B cell (primary cell): Measurements from ENCODE around the gene TLX2. TPM values are rescaled to one million over a fixed set of nuclear protein-coding genes. Genes with fewer than 3 reads are reported as not detected.
A peak's percentile ranks its signal among the peaks of the same experiment; 100 is the strongest.

ENCODE experiments used
- ATAC-seq: fragments of 200-7000 bp; cut with Tn5 transposase; one replicate; pipeline ENCODE4 v1.10.0; 2021; ENCODE audit warnings: low read depth, mild to moderate bottlenecking, moderate number of reproducible peaks, moderate library complexity
- CTCF ChIA-PET: fragments of 350-600 bp; sonication (Branson Sonifier 250); formaldehyde crosslinking; loops from one replicate; lab custom pipeline; 2021; ENCODE audit warnings: antibody characterized with exemption, inconsistent platforms; lab: Charles Lee
- POLR2A ChIA-PET: fragments of 350-600 bp; sonication (Branson Sonifier 250); formaldehyde crosslinking; loops from one replicate; lab custom pipeline; 2021; ENCODE audit warnings: antibody characterized with exemption; lab: Charles Lee
- DNase-seq: peaks from one replicate; pipeline ENCODE4 v3.0.0; 2013
- H2AFZ ChIP-seq: 2 replicates; pipeline ENCODE4 v1.6.1; 2012; ENCODE audit warnings: mild to moderate bottlenecking, low read depth, low read length; ENCODE audit not compliant: insufficient read depth, poor library complexity, severe bottlenecking
- H3K27ac ChIP-seq, 2 donors: 1 replicate in 1 of 2; 2 replicates in 1 of 2; pipeline ENCODE4 v1.5.1; 2012 to 2013; ENCODE audit warnings: low read length in 2 of 2, mild to moderate bottlenecking in 2 of 2, moderate library complexity in 1 of 2
- H3K27me3 ChIP-seq, 4 experiments: fragments of 200-600 bp in 1 of 4; sonication (generic) in 1 of 4; replicated peaks in 1 of 4; 1 replicate in 2 of 4; 2 replicates in 2 of 4; pipeline versions ENCODE4 v1.6.1 to v1.7.0; 2013 to 2016; ENCODE audit warnings: low read length in 3 of 4, mild to moderate bottlenecking in 2 of 4, mixed read lengths in 1 of 4, moderate library complexity in 1 of 4; ENCODE audit not compliant: insufficient read depth in 4 of 4, control insufficient read depth in 3 of 4; ENCODE audit errors: control extremely low read depth in 1 of 4
- H3K36me3 ChIP-seq, 2 experiments: replicated peaks in 1 of 2; 1 replicate in 1 of 2; 2 replicates in 1 of 2; pipeline versions ENCODE4 v1.6.1 to v1.7.1; 2013; ENCODE audit warnings: low read length in 1 of 2; ENCODE audit not compliant: insufficient read depth in 2 of 2, control insufficient read depth in 1 of 2; ENCODE audit errors: control extremely low read depth in 1 of 2, extremely low read depth in 1 of 2
- H3K4me1 ChIP-seq, 2 donors: fragments of 200-600 bp in 1 of 2; sonication (generic) in 1 of 2; 1 replicate in 1 of 2; 2 replicates in 1 of 2; pipeline versions ENCODE4 v1.5.1 to v1.6.1; 2013 to 2017; ENCODE audit warnings: low read length in 2 of 2; ENCODE audit not compliant: control insufficient read depth in 2 of 2, insufficient read depth in 2 of 2
- H3K4me2 ChIP-seq: replicated peaks from 2 replicates; pipeline ENCODE3; 2012; ENCODE audit warnings: mild to moderate bottlenecking, low read depth, low read length; ENCODE audit not compliant: poor library complexity, severe bottlenecking
- H3K4me3 ChIP-seq, 5 experiments: fragments of 200-600 bp in 1 of 5; sonication (generic) in 1 of 5; 1 replicate in 3 of 5; 2 replicates in 2 of 5; pipeline versions ENCODE4 v1.5.1 to v1.7.0; 2011 to 2016; ENCODE audit warnings: low read length in 4 of 5, mild to moderate bottlenecking in 4 of 5, low read depth in 2 of 5, control low read depth in 1 of 5, moderate library complexity in 1 of 5; ENCODE audit not compliant: insufficient read depth in 1 of 5; ENCODE audit errors: control extremely low read depth in 1 of 5, extremely low read depth in 1 of 5
- H3K79me2 ChIP-seq: fragments of 200-600 bp; sonication (generic); one replicate; pipeline ENCODE4 v1.6.0; 2016; ENCODE audit warnings: low read length; ENCODE audit not compliant: control insufficient read depth, insufficient read depth
- H3K9ac ChIP-seq: fragments of 200-600 bp; sonication (generic); 2 replicates; pipeline ENCODE4 v1.6.1; 2017; ENCODE audit warnings: mild to moderate bottlenecking, low read length, moderate library complexity
- H3K9me3 ChIP-seq, 3 donors: one replicate each; pipeline versions ENCODE4 v1.6.1 to v1.7.1; 2013; ENCODE audit warnings: low read length in 2 of 3; ENCODE audit not compliant: control insufficient read depth in 2 of 3, insufficient read depth in 1 of 3; ENCODE audit errors: control extremely low read depth in 1 of 3
- H4K20me1 ChIP-seq: 2 replicates; pipeline ENCODE4 v1.6.0; 2012; ENCODE audit warnings: mild to moderate bottlenecking, low read length; ENCODE audit not compliant: insufficient read depth, control insufficient read depth, poor library complexity, severe bottlenecking
- H3K27ac Mint-ChIP-seq: one replicate; pipeline ENCODE4 v1.8.0; 2021; ENCODE audit warnings: mixed read lengths
- H3K27me3 Mint-ChIP-seq: one replicate; pipeline ENCODE4 v1.8.0; 2021; ENCODE audit warnings: mixed read lengths
- H3K4me1 Mint-ChIP-seq: one replicate; pipeline ENCODE4 v1.8.0; 2021; ENCODE audit warnings: mixed read lengths
- H3K4me3 Mint-ChIP-seq: one replicate; pipeline ENCODE4 v1.8.0; 2021; ENCODE audit warnings: mixed read lengths
- H3K9me3 Mint-ChIP-seq: one replicate; pipeline ENCODE4 v1.8.0; 2022; ENCODE audit warnings: mixed read lengths; ENCODE audit not compliant: insufficient read depth
- EZH2 ChIP-seq: IDR thresholded peaks from 2 replicates; pipeline ENCODE4 v1.6.1; 2012; ENCODE audit warnings: borderline replicate concordance, low read depth, mild to moderate bottlenecking, moderate library complexity, low read length; ENCODE audit not compliant: insufficient read depth, poor library complexity, severe bottlenecking
- WGBS: methylation state at CpG from one replicate; pipeline ENCODE4 v1.1.5; 2013; ENCODE audit warnings: missing lambda C conversion rate; ENCODE audit not compliant: insufficient coverage; 5-methylcytosine and 5-hydroxymethylcytosine counted together
- intact Hi-C: fragments of 100-400 bp; cut with micrococcal nuclease; formaldehyde crosslinking; loops from one replicate; pipeline ENCODE4 v1.10.0; 2022
- polyA plus RNA-seq: library from polyadenylated mRNA; depleted of rRNA; stranded (reverse); fragments of >200 nt; gene quantifications from 2 replicates; pipeline ENCODE4 v1.2.3, GENCODE V29; 2012
- total RNA-seq, 2 donors: library from RNA; stranded (reverse); fragments of 120-200 nt in 1 of 2; gene quantifications; 1 replicate in 1 of 2; 2 replicates in 1 of 2; pipeline versions ENCODE4 v1.2.3 to v1.2.4, GENCODE V29; 2013 to 2022
- TF ChIP-seq, protein P1 (sequence below): fragments of 200-600 bp; IDR thresholded peaks from one replicate; pipeline ENCODE4 v1.8.0; 2022; ENCODE audit warnings: antibody characterized with exemption, mild to moderate bottlenecking

Gene TLX2
- total and polyA plus RNA-seq, 2 donors (not counting 1 experiment from before 2014, with no cell fraction given), result 0.06 TPM; not detected in 1

DNA sequence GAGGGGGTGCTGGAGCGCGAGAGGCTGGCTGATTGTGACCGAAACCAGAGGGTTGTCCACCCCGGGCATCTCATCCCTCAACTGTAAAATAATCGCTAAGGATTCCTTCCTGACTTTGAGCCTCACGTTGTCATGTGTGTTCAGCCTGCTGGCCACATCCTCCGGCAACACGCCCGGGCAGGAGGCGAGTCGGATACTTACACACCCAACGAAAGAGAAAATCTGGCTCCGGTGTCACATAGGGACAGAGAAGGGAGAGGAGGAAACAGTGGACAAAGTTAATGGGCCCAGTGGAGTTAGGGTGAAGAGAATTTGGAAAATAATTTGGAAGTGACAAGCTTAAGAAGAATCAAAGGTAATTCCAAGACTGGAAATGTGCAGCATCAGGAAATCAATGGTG, 2.4 kb downstream of the TLX2 start:
- Histone ChIP-seq H3K27ac (no peak overlapping the region), H3K36me3 (no peaks in the 10 kb centered on the region), H3K27me3 (peaks cover 2 to 88% (median 68%) of the 10 kb centered on the region in 4 experiments), H3K4me3 (peak overlapping the region in 4 of 5 experiments; percentile 35 to 68 (median 54)), H3K9me3 (peaks cover 0 to 31% (median 1%) of the 10 kb centered on the region in 3 donors), H3K4me2 (peak overlapping the region; percentile 96), H3K9ac (peak overlapping the region; percentile 67), H3K4me1 (peaks cover 36 to 50% of the 10 kb centered on the region in 2 donors), H3K79me2 (no peaks in the 10 kb centered on the region), H2AFZ (peak overlapping the region; percentile 71), H4K20me1 (peaks cover 6% of the 10 kb centered on the region)
- WGBS, result 71% methylated on average over 13 of the region's 13 CpGs
- DNase-seq (no peak), ATAC-seq (no peak)
- Mint-ChIP-seq H3K4me3 (peak overlapping the region; percentile 86), H3K9me3 (no peaks in the 10 kb centered on the region), H3K4me1 (peaks cover 28% of the 10 kb centered on the region), H3K27ac (no peak overlapping the region), H3K27me3 (peaks cover 66% of the 10 kb centered on the region)
- CTCF ChIA-PET, result interaction anchor here (0.6 to 1.4 kb wide), 5 partner anchors 10 to 72 kb away, joined by 3 to 5 read pairs (median 4); partner anchors contain the start of genes AUP1, CCDC142, HTRA2 and PCGF1
- POLR2A ChIA-PET, result interaction anchor here (0.9 to 2.5 kb wide), 5 partner anchors 9 to 19 kb away, joined by 3 to 9 read pairs (median 4); partner anchors contain the start of genes LBX2 and PCGF1
- TF ChIP-seq EZH2, result no peak
- TF ChIP-seq, protein P1, sequence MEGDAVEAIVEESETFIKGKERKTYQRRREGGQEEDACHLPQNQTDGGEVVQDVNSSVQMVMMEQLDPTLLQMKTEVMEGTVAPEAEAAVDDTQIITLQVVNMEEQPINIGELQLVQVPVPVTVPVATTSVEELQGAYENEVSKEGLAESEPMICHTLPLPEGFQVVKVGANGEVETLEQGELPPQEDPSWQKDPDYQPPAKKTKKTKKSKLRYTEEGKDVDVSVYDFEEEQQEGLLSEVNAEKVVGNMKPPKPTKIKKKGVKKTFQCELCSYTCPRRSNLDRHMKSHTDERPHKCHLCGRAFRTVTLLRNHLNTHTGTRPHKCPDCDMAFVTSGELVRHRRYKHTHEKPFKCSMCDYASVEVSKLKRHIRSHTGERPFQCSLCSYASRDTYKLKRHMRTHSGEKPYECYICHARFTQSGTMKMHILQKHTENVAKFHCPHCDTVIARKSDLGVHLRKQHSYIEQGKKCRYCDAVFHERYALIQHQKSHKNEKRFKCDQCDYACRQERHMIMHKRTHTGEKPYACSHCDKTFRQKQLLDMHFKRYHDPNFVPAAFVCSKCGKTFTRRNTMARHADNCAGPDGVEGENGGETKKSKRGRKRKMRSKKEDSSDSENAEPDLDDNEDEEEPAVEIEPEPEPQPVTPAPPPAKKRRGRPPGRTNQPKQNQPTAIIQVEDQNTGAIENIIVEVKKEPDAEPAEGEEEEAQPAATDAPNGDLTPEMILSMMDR, result no peak
- intact Hi-C loops, result loop anchor here (1.0 kb wide), 1 partner anchor 9 kb away; the partner anchor contains the start of gene PCGF1

DNA sequence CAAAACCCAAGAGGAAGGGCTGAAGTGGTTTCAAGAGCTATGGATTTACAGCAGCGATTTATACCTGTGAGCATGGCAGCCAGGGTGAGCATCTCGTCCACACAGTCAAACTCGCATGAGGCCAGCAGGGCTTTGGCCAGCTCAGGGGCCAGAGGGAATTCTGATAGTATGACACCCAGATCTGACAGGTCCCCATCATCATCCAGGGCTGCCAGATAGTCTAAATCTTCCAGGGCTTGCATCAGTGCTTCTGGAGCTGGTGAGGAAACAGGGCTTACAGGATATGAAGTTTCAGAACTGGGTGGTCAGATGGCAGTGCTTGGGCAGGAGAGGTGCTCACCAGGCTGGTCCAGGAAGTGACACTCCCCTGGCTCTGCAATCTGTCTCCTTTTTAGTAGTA, 8.3 kb downstream of the TLX2 start:
- Histone ChIP-seq H3K79me2 (no peaks in the 10 kb centered on the region), H3K9ac (no peak overlapping the region), H3K4me1 (peaks cover 16 to 22% of the 10 kb centered on the region in 2 donors), H4K20me1 (peaks cover 12% of the 10 kb centered on the region), H2AFZ (no peak overlapping the region), H3K4me2 (no peak overlapping the region), H3K27me3 (peaks cover 0 to 33% (median 26%) of the 10 kb centered on the region in 4 experiments), H3K27ac (no peak overlapping the region), H3K36me3 (peaks cover 0 to 22% of the 10 kb centered on the region in 2 experiments), H3K9me3 (peaks cover 0 to 1% (median 0%) of the 10 kb centered on the region in 3 donors), H3K4me3 (no peak overlapping the region)
- intact Hi-C loops, result no loop called here
- Mint-ChIP-seq H3K4me1 (peaks cover 12% of the 10 kb centered on the region), H3K27ac (no peak overlapping the region), H3K9me3 (no peaks in the 10 kb centered on the region), H3K27me3 (peaks cover 31% of the 10 kb centered on the region), H3K4me3 (no peak overlapping the region)
- TF ChIP-seq EZH2, result no peak
- TF ChIP-seq, protein P1, result no peak
- WGBS, result 90% methylated on average over 3 of the region's 3 CpGs
- ChIA-PET POLR2A (no interaction called here), CTCF (interaction anchor here (0.9 to 1.2 kb wide), 3 partner anchors 9 to 16 kb away, joined by 3 to 4 read pairs (median 3); no protein-coding TSS in a partner anchor)
- DNase-seq (no peak), ATAC-seq (no peak)
